H1 (cell line): ENCODE results near the gene AKT1S1. TPM values are rescaled to one million over a fixed set of nuclear protein-coding genes. Genes with fewer than 3 reads are reported as not detected.

Experiments used
- CTCF ChIA-PET: fragments of 300-600 bp; sonication (Branson Sonifier 250); formaldehyde crosslinking; loops from one replicate; lab custom pipeline; 2021; ENCODE audit not compliant: partially characterized antibody; lab: Charles Lee
- POLR2A ChIA-PET: fragments of 300-600 bp; sonication (Branson Sonifier 250); formaldehyde crosslinking; loops from one replicate; lab custom pipeline; 2021; ENCODE audit warnings: inconsistent platforms; ENCODE audit not compliant: partially characterized antibody; lab: Charles Lee
- DNase-seq, 2 experiments: peaks; one replicate each; pipeline versions ENCODE4 v3.0.0 to v3.0.0-alpha.2; 2010 to 2022; ENCODE audit warnings: low spot score in 2 of 2, low read depth in 1 of 2, mixed read lengths in 1 of 2
- FAIRE-seq: peaks from 2 replicates; lab custom pipeline; 2011; peaks lifted over from hg19 to GRCh38; lab: Jason Lieb, UNC
- H2AFZ ChIP-seq: 2 replicates; pipeline ENCODE4 v1.8.1; 2012; ENCODE audit warnings: low read length, inconsistent platforms
- H2AK5ac ChIP-seq: 2 replicates; pipeline ENCODE4 v1.6.1; 2013; ENCODE audit warnings: low read depth, low read length
- H2BK120ac ChIP-seq: replicated peaks from 2 replicates; pipeline ENCODE3; 2013; ENCODE audit warnings: low read depth, low read length, inconsistent platforms
- H2BK12ac ChIP-seq: 2 replicates; pipeline ENCODE4 v1.6.1; 2013; ENCODE audit warnings: low read depth, low read length
- H2BK15ac ChIP-seq: 2 replicates; pipeline ENCODE4 v1.6.1; 2013; ENCODE audit warnings: low read length
- H2BK20ac ChIP-seq: 2 replicates; pipeline ENCODE4 v1.6.1; 2013; ENCODE audit warnings: low read length
- H2BK5ac ChIP-seq: 2 replicates; pipeline ENCODE4 v1.6.1; 2013; ENCODE audit warnings: low read depth, low read length
- H3K14ac ChIP-seq: 2 replicates; pipeline ENCODE4 v1.6.1; 2013; ENCODE audit warnings: inconsistent platforms; ENCODE audit not compliant: insufficient read length
- H3K18ac ChIP-seq: 2 replicates; pipeline ENCODE4 v1.6.1; 2013; ENCODE audit warnings: low read length; ENCODE audit errors: extremely low read depth
- H3K23ac ChIP-seq: 2 replicates; pipeline ENCODE4 v1.6.1; 2013; ENCODE audit warnings: inconsistent platforms; ENCODE audit not compliant: insufficient read length
- H3K23me2 ChIP-seq: 2 replicates; pipeline ENCODE4 v1.6.1; 2013; ENCODE audit warnings: low read depth, low read length
- H3K27ac ChIP-seq: 2 replicates; pipeline ENCODE4 v1.6.1; 2011; ENCODE audit warnings: low read depth, low read length, inconsistent platforms
- H3K27me3 ChIP-seq, 4 experiments: replicated peaks in 1 of 4; 1 replicate in 1 of 4; 2 replicates in 3 of 4; pipeline versions ENCODE4 v1.6.1 to v1.8.1; 2011 to 2013; ENCODE audit warnings: low read length in 3 of 4, mild to moderate bottlenecking in 3 of 4, inconsistent platforms in 2 of 4, mixed read lengths in 2 of 4, moderate library complexity in 1 of 4; ENCODE audit not compliant: control insufficient read depth in 3 of 4, insufficient read depth in 3 of 4; ENCODE audit errors: extremely low read depth in 1 of 4
- H3K36me3 ChIP-seq, 4 experiments: 2 replicates each; pipeline versions ENCODE4 v1.6.1 to v1.8.1; 2011 to 2013; ENCODE audit warnings: mild to moderate bottlenecking in 4 of 4, low read length in 3 of 4, moderate library complexity in 2 of 4, control low read depth in 1 of 4, inconsistent platforms in 1 of 4; ENCODE audit not compliant: insufficient read depth in 4 of 4, control insufficient read depth in 2 of 4
- H3K4ac ChIP-seq: replicated peaks from 2 replicates; pipeline ENCODE3; 2013; ENCODE audit warnings: low read length, low read depth, mixed read lengths, inconsistent platforms; ENCODE audit not compliant: insufficient read length
- H3K4me1 ChIP-seq, 4 experiments: replicated peaks in 1 of 4; 1 replicate in 1 of 4; 2 replicates in 3 of 4; pipeline versions ENCODE4 v1.6.1 to v1.8.1; 2011 to 2013; ENCODE audit warnings: low read length in 3 of 4, inconsistent platforms in 2 of 4, mixed read lengths in 1 of 4; ENCODE audit not compliant: insufficient read depth in 4 of 4, control insufficient read depth in 3 of 4
- H3K4me2 ChIP-seq, 2 experiments: 2 replicates each; pipeline versions ENCODE4 v1.6.1 to v1.8.1; 2011 to 2013; ENCODE audit warnings: low read depth in 2 of 2, low read length in 2 of 2, control low read depth in 1 of 2, inconsistent platforms in 1 of 2, mild to moderate bottlenecking in 1 of 2; ENCODE audit not compliant: insufficient read depth in 1 of 2
- H3K4me3 ChIP-seq, 4 experiments: fragments of 200-600, 300-600 bp in 1 of 4; sonication (generic), shearing (Covaris generic), sonication (Bioruptor Twin) in 1 of 4; 2 replicates each; pipeline versions ENCODE4 v1.5.1 to v1.8.1; 2011 to 2016; ENCODE audit warnings: low read length in 4 of 4, low read depth in 3 of 4, control low read depth in 2 of 4, inconsistent platforms in 2 of 4, mild to moderate bottlenecking in 2 of 4, mixed read lengths in 1 of 4, moderate library complexity in 1 of 4; ENCODE audit not compliant: insufficient read depth in 2 of 4; ENCODE audit errors: extremely low read depth in 1 of 4
- H3K56ac ChIP-seq: replicated peaks from 2 replicates; pipeline ENCODE3; 2013; ENCODE audit warnings: low read depth, mild to moderate bottlenecking, mixed read lengths, low read length, inconsistent platforms; ENCODE audit not compliant: insufficient read length
- H3K79me1 ChIP-seq: 2 replicates; pipeline ENCODE4 v1.6.1; 2013; ENCODE audit warnings: low read depth, low read length, control low read depth
- H3K79me2 ChIP-seq, 2 experiments: 2 replicates each; pipeline versions ENCODE4 v1.6.1 to v1.8.1; 2012 to 2013; ENCODE audit warnings: low read length in 2 of 2, mild to moderate bottlenecking in 2 of 2, inconsistent platforms in 1 of 2; ENCODE audit not compliant: insufficient read depth in 2 of 2, control insufficient read depth in 1 of 2
- H3K9ac ChIP-seq, 4 experiments: replicated peaks in 1 of 4; 1 replicate in 1 of 4; 2 replicates in 3 of 4; pipeline versions ENCODE4 v1.6.1 to v1.8.1; 2011 to 2013; ENCODE audit warnings: low read depth in 3 of 4, low read length in 3 of 4, control low read depth in 2 of 4, mild to moderate bottlenecking in 2 of 4, moderate library complexity in 2 of 4, inconsistent platforms in 1 of 4; ENCODE audit errors: extremely low read depth in 1 of 4
- H3K9me3 ChIP-seq, 2 experiments: 2 replicates each; pipeline versions ENCODE4 v1.6.1 to v1.8.1; 2012 to 2013; ENCODE audit warnings: mild to moderate bottlenecking in 2 of 2, moderate library complexity in 2 of 2, control low read depth in 1 of 2, inconsistent platforms in 1 of 2, low read depth in 1 of 2, low read length in 1 of 2, mixed read lengths in 1 of 2; ENCODE audit not compliant: insufficient read depth in 2 of 2
- H4K20me1 ChIP-seq, 2 experiments: replicated peaks in 1 of 2; 2 replicates each; pipeline versions ENCODE3 to v1.8.1; 2011 to 2013; ENCODE audit warnings: inconsistent platforms in 2 of 2, low read length in 2 of 2, mild to moderate bottlenecking in 1 of 2; ENCODE audit not compliant: insufficient read depth in 2 of 2, control insufficient read depth in 1 of 2
- H4K5ac ChIP-seq: 2 replicates; pipeline ENCODE4 v1.6.1; 2013; ENCODE audit warnings: low read length, low read depth, mixed read lengths, inconsistent platforms; ENCODE audit not compliant: insufficient read length
- H4K8ac ChIP-seq: 2 replicates; pipeline ENCODE4 v1.8.0; 2013; ENCODE audit warnings: mild to moderate bottlenecking, moderate library complexity, low read length, inconsistent platforms; ENCODE audit not compliant: insufficient read depth; ENCODE audit errors: extremely low read depth
- H4K91ac ChIP-seq: replicated peaks from 2 replicates; pipeline ENCODE3; 2013; ENCODE audit warnings: low read length, mixed read lengths, inconsistent platforms; ENCODE audit not compliant: insufficient read length
- RXRA ChIP-seq: IDR thresholded peaks from 2 replicates; pipeline ENCODE4 v1.6.1; 2011; ENCODE audit warnings: low read depth, mild to moderate bottlenecking, low read length, moderate library complexity; ENCODE audit not compliant: insufficient read depth
- SUZ12 ChIP-seq: fragments of 200-600 bp; sonication (generic); IDR thresholded peaks from 2 replicates; pipeline ENCODE4 v1.6.1; 2012; ENCODE audit warnings: mild to moderate bottlenecking, inconsistent platforms, low read length, moderate library complexity, mixed read lengths
- WGBS, 2 experiments: shearing (Covaris generic) in 1 of 2; methylation state at CpG; one replicate each; pipeline versions ENCODE4 v1.1.6 to v1.1.7; 2013 to 2015; ENCODE audit warnings: low lambda C conversion rate in 2 of 2, mixed read lengths in 2 of 2, inconsistent platforms in 1 of 2, low coverage in 1 of 2, missing lambda C conversion rate in 1 of 2; ENCODE audit not compliant: insufficient replicate concordance in 2 of 2, insufficient coverage in 1 of 2, insufficient read length in 1 of 2; ENCODE audit errors: extremely low coverage in 1 of 2, missing lambda C conversion rate in 1 of 2; 5-methylcytosine and 5-hydroxymethylcytosine counted together
- polyA plus RNA-seq, 7 experiments: library from polyadenylated mRNA; depleted of rRNA in 3 of 7; stranded (reverse) in 5 of 7; unstranded in 2 of 7; fragments of >200 nt in 5 of 7; fragments of 200-250 nt in 2 of 7; gene quantifications; 1 replicate in 5 of 7; 2 replicates in 1 of 7; 4 replicates in 1 of 7; pipeline versions ENCODE4 v1.2.1 to v1.2.3, GENCODE V29; 2011 to 2013; ENCODE audit warnings: missing spikeins in 2 of 7, mixed read lengths in 2 of 7
- total RNA-seq: library from RNA; stranded (reverse); fragmentation: NEBNext Ultra II Directional; extraction: Animal tissue kit (Norgen Biotek cat#: 25700); gene quantifications from 2 replicates; pipeline ENCODE4 v1.2.1, GENCODE V29; 2021
- TF ChIP-seq, protein P1 (sequence below): IDR thresholded peaks from 2 replicates; pipeline ENCODE4 v1.6.1; 2012; ENCODE audit warnings: low read length, inconsistent platforms

Gene AKT1S1
- total and polyA plus RNA-seq, 2 of the 8 experiments (the other 6 are each of a cell fraction or from before 2014, with no cell fraction given), result 40.7 to 45.9 TPM

- Histone ChIP-seq H3K36me3 (peaks cover 21 to 67% (median 41%) of the 10 kb centered on the region in 4 experiments), H3K23me2 (peaks cover 6% of the 10 kb centered on the region; the same call in 1 of the 2 replicates), H2BK12ac (no peak overlapping the region), H3K56ac (no peak overlapping the region), H4K8ac (no peak overlapping the region; the same call in 1 of the 2 replicates), H2BK20ac (no peak overlapping the region), H4K91ac (no peak overlapping the region), H3K4me1 (peaks cover 0 to 9% (median 8%) of the 10 kb centered on the region in 4 experiments; a peak in 6 of 7 replicates), H4K20me1 (peaks cover 48 to 62% of the 10 kb centered on the region in 2 experiments), H2AFZ (no peak overlapping the region), H3K79me1 (peaks cover 20% of the 10 kb centered on the region), H3K4me3 (no peak overlapping the region), H3K4me2 (no peak overlapping the region), H3K27ac (no peak overlapping the region), H3K9ac (no peak overlapping the region), H3K14ac (no peak overlapping the region), H3K23ac (no peak overlapping the region), H4K5ac (no peak overlapping the region), H2BK5ac (no peak overlapping the region), H3K79me2 (peaks cover 15 to 28% of the 10 kb centered on the region in 2 experiments), H2AK5ac (no peak overlapping the region), H3K27me3 (no peaks in the 10 kb centered on the region; a peak in 1 of 7 replicates), H3K9me3 (no peaks in the 10 kb centered on the region), H3K18ac (no peak overlapping the region), H3K4ac (no peak overlapping the region), H2BK15ac (no peak overlapping the region), H2BK120ac (no peak overlapping the region)
- DNase-seq (no peak), FAIRE-seq (no peak)
- CTCF ChIA-PET, result interaction anchor here (3.0 kb wide), 1 partner anchor 8 kb away, joined by 13 read pairs; no protein-coding TSS in a partner anchor
- POLR2A ChIA-PET, result interaction anchor here (0.7 to 12.4 kb wide), 8 partner anchors 10 to 213 kb away, joined by 3 to 247 read pairs (median 4); partner anchors contain the start of genes AKT1S1, PNKP and TBC1D17
- 85% methylated on average over 19 of the region's 21 CpGs; no CpG with 5 or more reads in 1 of the 2 experiments for WGBS, 2 experiments
- TF ChIP-seq SUZ12 (no peak), RXRA (no peak)
- TF ChIP-seq, protein P1, sequence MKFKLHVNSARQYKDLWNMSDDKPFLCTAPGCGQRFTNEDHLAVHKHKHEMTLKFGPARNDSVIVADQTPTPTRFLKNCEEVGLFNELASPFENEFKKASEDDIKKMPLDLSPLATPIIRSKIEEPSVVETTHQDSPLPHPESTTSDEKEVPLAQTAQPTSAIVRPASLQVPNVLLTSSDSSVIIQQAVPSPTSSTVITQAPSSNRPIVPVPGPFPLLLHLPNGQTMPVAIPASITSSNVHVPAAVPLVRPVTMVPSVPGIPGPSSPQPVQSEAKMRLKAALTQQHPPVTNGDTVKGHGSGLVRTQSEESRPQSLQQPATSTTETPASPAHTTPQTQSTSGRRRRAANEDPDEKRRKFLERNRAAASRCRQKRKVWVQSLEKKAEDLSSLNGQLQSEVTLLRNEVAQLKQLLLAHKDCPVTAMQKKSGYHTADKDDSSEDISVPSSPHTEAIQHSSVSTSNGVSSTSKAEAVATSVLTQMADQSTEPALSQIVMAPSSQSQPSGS, result no peak
Observed at GRCh38 chr19:49855676-49856573, 21.2 kb downstream of the AKT1S1 start.
